Retinal pigment epithelial cell (primary cell): Measurements from ENCODE around the gene BAHCC1.

Experiments used
- DNase-seq: peaks from one replicate; pipeline ENCODE4 v3.0.0-alpha.2; 2010; ENCODE audit warnings: low read depth
- H3K4me3 ChIP-seq: 2 replicates; pipeline ENCODE4 v1.5.1; 2011; ENCODE audit warnings: mild to moderate bottlenecking, low read length, control low read depth, moderate library complexity
- CTCF ChIP-seq: conservative IDR thresholded peaks from 2 replicates; pipeline ENCODE4 v1.5.1; 2011; ENCODE audit warnings: low read depth, low read length, control low read depth, inconsistent platforms

The BAHCC1 gene

GRCh38 chr17:81514739-81515529 lies 119.7 kb downstream of the BAHCC1 start:
- TF ChIP-seq CTCF: no peak
- H3K4me3 ChIP-seq: peak overlapping the region; percentile 77
- no peak for DNase-seq

GRCh38 chr17:81515530-81516041 lies 120.3 kb downstream of the BAHCC1 start:
- H3K4me3 ChIP-seq: peak overlapping the region; percentile 77
- DNase-seq: no peak
- TF ChIP-seq CTCF: no peak
